Measurements from ENCODE around the gene SUPT7L. TPM values are rescaled to one million over a fixed set of nuclear protein-coding genes. Genes with fewer than 3 reads are reported as not detected.
A peak's percentile ranks its signal among the peaks of the same experiment; 100 is the strongest.

SUPT7L gene
- total and polyA plus RNA-seq, 2 of the 13 experiments (the other 11 are each of a cell fraction or from before 2014, with no cell fraction given), result 32.9 to 77.5 TPM

DNA sequence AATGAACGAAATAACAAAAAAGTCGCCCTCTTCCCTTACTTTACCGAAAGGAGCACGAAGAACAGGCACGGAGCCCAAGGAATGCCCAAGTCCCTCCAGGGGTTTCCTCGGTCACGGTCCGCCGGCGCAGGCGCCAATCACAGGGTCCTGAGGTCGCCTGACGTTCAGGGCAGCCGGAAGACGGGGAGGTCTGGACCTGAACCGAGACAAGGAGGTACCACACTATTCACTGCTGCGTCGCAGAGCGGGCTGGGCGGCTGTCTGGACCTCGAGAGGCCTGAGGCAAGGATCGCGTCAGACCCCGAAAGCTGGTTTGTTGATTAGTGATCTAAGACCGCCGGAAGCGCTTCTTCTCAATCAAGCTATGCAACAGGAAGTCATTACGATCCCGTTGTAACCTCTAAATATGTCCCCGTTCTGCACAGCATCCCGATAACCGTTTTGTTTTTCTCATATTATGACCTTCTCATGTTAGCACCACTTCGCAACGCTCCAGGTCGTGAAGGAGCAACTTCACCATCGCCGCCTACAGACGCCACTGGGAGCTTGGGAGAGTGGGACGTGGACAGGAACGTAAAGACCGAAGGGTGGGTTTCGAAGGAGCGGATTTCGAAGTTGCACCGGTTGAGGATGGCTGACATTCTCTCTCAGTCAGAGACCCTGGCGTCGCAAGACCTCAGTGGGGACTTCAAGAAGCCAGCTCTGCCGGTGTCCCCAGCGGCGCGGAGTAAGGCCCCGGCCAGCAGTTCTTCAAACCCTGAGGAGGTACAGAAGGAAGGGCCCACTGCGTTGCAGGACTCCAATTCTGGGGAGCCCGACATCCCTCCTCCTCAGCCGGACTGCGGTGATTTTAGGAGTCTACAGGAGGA lies at the start of gene SUPT7L, which contains the start of gene SLC4A1AP (continued):
- TF ChIP-seq, protein P1, sequence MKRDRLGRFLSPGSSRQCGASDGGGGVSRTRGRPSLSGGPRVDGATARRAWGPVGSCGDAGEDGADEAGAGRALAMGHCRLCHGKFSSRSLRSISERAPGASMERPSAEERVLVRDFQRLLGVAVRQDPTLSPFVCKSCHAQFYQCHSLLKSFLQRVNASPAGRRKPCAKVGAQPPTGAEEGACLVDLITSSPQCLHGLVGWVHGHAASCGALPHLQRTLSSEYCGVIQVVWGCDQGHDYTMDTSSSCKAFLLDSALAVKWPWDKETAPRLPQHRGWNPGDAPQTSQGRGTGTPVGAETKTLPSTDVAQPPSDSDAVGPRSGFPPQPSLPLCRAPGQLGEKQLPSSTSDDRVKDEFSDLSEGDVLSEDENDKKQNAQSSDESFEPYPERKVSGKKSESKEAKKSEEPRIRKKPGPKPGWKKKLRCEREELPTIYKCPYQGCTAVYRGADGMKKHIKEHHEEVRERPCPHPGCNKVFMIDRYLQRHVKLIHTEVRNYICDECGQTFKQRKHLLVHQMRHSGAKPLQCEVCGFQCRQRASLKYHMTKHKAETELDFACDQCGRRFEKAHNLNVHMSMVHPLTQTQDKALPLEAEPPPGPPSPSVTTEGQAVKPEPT (CRISPR knock-in tag; IDR thresholded peaks at IDR 0.05; ENCODE audit: low read depth), result peak; percentile 56; the same call in 1 of the 2 replicates
- TF ChIP-seq RORA (CRISPR knock-in tag; IDR thresholded peaks at IDR 0.05) (peak; percentile 69; the same call in 1 of the 2 replicates), SNRNP70 (IDR thresholded peaks at IDR 0.05; ENCODE audit: low read depth, low read length) (no peak), YEATS4 (CRISPR knock-in tag; IDR thresholded peaks at IDR 0.05; ENCODE audit: borderline replicate concordance) (peak; percentile 100), ZNF775 (CRISPR knock-in tag; IDR thresholded peaks at IDR 0.05; ENCODE audit: borderline replicate concordance) (no peak), CEBPG (CRISPR knock-in tag; IDR thresholded peaks at IDR 0.05) (peak; percentile 70), IRX3 (CRISPR knock-in tag; IDR thresholded peaks at IDR 0.05; ENCODE audit: borderline replicate concordance, low read depth) (peak; percentile 89), CBFB (CRISPR knock-in tag; IDR thresholded peaks at IDR 0.05) (peak; percentile 85), AKAP8 (CRISPR knock-in tag; IDR thresholded peaks at IDR 0.05) (no peak), ZFP41 (CRISPR knock-in tag; IDR thresholded peaks at IDR 0.05; ENCODE audit: borderline replicate concordance) (no peak), ZNF546 (CRISPR knock-in tag; conservative IDR thresholded peaks at IDR 0.05) (0 out of 2 replicates have a peak, but pooled peaks have one; percentile 46), ZNF441 (CRISPR knock-in tag; IDR thresholded peaks at IDR 0.05; ENCODE audit: borderline replicate concordance) (no peak; the same call in 1 of the 2 replicates)
- TF ChIP-seq, protein P2, sequence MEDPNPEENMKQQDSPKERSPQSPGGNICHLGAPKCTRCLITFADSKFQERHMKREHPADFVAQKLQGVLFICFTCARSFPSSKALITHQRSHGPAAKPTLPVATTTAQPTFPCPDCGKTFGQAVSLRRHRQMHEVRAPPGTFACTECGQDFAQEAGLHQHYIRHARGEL (CRISPR knock-in tag; IDR thresholded peaks at IDR 0.05), result 0 out of 2 replicates have a peak, but pooled peaks have one; percentile 78
- TF ChIP-seq, protein P3, sequence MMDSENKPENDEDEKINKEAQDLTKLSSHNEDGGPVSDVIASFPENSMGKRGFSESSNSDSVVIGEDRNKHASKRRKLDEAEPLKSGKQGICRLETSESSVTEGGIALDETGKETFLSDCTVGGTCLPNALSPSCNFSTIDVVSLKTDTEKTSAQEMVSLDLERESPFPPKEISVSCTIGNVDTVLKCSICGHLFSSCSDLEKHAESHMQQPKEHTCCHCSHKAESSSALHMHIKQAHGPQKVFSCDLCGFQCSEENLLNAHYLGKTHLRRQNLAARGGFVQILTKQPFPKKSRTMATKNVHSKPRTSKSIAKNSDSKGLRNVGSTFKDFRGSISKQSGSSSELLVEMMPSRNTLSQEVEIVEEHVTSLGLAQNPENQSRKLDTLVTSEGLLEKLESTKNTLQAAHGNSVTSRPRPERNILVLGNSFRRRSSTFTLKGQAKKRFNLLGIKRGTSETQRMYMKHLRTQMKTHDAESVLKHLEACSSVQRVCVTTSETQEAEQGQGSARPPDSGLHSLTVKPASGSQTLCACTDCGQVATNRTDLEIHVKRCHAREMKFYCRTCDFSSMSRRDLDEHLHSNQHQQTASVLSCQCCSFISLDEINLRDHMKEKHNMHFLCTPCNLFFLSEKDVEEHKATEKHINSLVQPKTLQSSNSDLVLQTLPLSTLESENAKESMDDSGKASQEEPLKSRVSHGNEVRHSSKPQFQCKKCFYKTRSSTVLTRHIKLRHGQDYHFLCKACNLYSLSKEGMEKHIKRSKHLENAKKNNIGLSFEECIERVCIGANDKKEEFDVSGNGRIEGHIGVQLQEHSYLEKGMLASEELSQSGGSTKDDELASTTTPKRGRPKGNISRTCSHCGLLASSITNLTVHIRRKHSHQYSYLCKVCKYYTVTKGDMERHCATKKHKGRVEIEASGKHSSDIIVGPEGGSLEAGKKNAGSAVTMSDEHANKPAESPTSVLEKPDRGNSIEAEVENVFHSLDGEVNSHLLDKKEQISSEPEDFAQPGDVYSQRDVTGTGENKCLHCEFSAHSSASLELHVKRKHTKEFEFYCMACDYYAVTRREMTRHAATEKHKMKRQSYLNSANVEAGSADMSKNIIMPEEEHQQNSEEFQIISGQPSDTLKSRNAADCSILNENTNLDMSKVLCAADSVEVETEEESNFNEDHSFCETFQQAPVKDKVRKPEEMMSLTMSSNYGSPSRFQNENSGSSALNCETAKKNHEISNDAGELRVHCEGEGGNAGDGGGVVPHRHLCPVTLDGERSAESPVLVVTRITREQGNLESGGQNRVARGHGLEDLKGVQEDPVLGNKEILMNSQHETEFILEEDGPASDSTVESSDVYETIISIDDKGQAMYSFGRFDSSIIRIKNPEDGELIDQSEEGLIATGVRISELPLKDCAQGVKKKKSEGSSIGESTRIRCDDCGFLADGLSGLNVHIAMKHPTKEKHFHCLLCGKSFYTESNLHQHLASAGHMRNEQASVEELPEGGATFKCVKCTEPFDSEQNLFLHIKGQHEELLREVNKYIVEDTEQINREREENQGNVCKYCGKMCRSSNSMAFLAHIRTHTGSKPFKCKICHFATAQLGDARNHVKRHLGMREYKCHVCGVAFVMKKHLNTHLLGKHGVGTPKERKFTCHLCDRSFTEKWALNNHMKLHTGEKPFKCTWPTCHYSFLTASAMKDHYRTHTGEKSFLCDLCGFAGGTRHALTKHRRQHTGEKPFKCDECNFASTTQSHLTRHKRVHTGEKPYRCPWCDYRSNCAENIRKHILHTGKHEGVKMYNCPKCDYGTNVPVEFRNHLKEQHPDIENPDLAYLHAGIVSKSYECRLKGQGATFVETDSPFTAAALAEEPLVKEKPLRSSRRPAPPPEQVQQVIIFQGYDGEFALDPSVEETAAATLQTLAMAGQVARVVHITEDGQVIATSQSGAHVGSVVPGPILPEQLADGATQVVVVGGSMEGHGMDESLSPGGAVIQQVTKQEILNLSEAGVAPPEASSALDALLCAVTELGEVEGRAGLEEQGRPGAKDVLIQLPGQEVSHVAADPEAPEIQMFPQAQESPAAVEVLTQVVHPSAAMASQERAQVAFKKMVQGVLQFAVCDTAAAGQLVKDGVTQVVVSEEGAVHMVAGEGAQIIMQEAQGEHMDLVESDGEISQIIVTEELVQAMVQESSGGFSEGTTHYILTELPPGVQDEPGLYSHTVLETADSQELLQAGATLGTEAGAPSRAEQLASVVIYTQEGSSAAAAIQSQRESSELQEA (CRISPR knock-in tag; IDR thresholded peaks at IDR 0.05; ENCODE audit: not compliant biosample characterization), result peak; percentile 36
- TF ChIP-seq, protein P4, sequence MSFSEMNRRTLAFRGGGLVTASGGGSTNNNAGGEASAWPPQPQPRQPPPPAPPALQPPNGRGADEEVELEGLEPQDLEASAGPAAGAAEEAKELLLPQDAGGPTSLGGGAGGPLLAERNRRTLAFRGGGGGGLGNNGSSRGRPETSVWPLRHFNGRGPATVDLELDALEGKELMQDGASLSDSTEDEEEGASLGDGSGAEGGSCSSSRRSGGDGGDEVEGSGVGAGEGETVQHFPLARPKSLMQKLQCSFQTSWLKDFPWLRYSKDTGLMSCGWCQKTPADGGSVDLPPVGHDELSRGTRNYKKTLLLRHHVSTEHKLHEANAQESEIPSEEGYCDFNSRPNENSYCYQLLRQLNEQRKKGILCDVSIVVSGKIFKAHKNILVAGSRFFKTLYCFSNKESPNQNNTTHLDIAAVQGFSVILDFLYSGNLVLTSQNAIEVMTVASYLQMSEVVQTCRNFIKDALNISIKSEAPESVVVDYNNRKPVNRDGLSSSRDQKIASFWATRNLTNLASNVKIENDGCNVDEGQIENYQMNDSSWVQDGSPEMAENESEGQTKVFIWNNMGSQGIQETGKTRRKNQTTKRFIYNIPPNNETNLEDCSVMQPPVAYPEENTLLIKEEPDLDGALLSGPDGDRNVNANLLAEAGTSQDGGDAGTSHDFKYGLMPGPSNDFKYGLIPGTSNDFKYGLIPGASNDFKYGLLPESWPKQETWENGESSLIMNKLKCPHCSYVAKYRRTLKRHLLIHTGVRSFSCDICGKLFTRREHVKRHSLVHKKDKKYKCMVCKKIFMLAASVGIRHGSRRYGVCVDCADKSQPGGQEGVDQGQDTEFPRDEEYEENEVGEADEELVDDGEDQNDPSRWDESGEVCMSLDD (CRISPR knock-in tag; IDR thresholded peaks at IDR 0.05; ENCODE audit: borderline replicate concordance), result no peak; the same call in none of the 2 replicates
